Cardiac muscle cell (in vitro differentiated cells and primary cell): Measurements from ENCODE around the gene RDH16. TPM values are rescaled to one million over a fixed set of nuclear protein-coding genes. Genes with fewer than 3 reads are reported as not detected.
"Not testable (repeated sequence)": the region's sequence is repeated elsewhere in the genome, so short reads cannot be mapped to it uniquely, and the experiment has no call there.

Source experiments
- DNase-seq, 2 donors: peaks; one replicate each; pipeline versions ENCODE4 v3.0.0 to v3.0.0-alpha.2; 2010 to 2017; ENCODE audit warnings: low read depth in 1 of 2, low spot score in 1 of 2
- H3K27ac ChIP-seq: fragments of 200-600 bp; sonication (generic); 2 replicates; pipeline ENCODE4 v1.5.1; 2016
- H3K27me3 ChIP-seq: fragments of 200-600 bp; sonication (generic); 2 replicates; pipeline ENCODE4 v1.6.0; 2016; ENCODE audit warnings: control low read depth
- H3K36me3 ChIP-seq: fragments of 200-600 bp; sonication (generic); 2 replicates; pipeline ENCODE4 v1.5.1; 2016; ENCODE audit warnings: control low read depth
- H3K4me1 ChIP-seq: fragments of 200-600 bp; sonication (generic); 2 replicates; pipeline ENCODE4 v1.8.1; 2017; ENCODE audit warnings: low read depth, mild to moderate bottlenecking, mixed run types
- H3K4me3 ChIP-seq: fragments of 200-600 bp; sonication (generic); 2 replicates; pipeline ENCODE4 v1.5.1; 2016; ENCODE audit warnings: mild to moderate bottlenecking
- H3K9me3 ChIP-seq: fragments of 200-600 bp; sonication (generic); 2 replicates; pipeline ENCODE4 v1.5.1; 2017; ENCODE audit warnings: low read depth, mild to moderate bottlenecking, control low read depth
- CTCF ChIP-seq: IDR thresholded peaks from 2 replicates; pipeline ENCODE4 v1.5.1; 2012; ENCODE audit warnings: low read depth, mild to moderate bottlenecking, low read length
- polyA plus RNA-seq: library from polyadenylated mRNA; unstranded; fragments of >200 nt; fragmentation: Nextera tagmentation; extraction: Ambion mirVana; gene quantifications from 2 replicates; pipeline ENCODE4 v1.2.1, GENCODE V29; 2016
- total RNA-seq: library from RNA; depleted of rRNA; stranded (reverse); fragments of >200 nt; gene quantifications from 2 replicates; pipeline ENCODE4 v1.2.3, GENCODE V29; 2016

Gene RDH16
- total and polyA plus RNA-seq, 2 experiments from 2014 or later, result 0.92 to 2.6 TPM

GRCh38 chr12:56987011-56987410, 29.6 kb upstream of the RDH16 start:
- TF ChIP-seq CTCF, result no peak

GRCh38 chr12:56985714-56986113, 28.3 kb upstream of the RDH16 start:
- H3K27ac ChIP-seq, H3K4me3 ChIP-seq, H3K27me3 ChIP-seq, H3K36me3 ChIP-seq, H3K9me3 ChIP-seq, DNase-seq: not testable (repeated sequence)
- peaks cover 23% of the 10 kb centered on the region for H3K4me1 ChIP-seq

More at GRCh38 chr12:56987011-56987410, 29.6 kb upstream of the RDH16 start:
- Histone ChIP-seq H3K4me3 (no peak overlapping the region), H3K4me1 (peaks cover 23% of the 10 kb centered on the region), H3K36me3 (no peaks in the 10 kb centered on the region), H3K9me3 (no peaks in the 10 kb centered on the region), H3K27ac (no peak overlapping the region), H3K27me3 (no peaks in the 10 kb centered on the region)
- no peak for DNase-seq

- H3K4me3 ChIP-seq, result no peak overlapping the region
- DNase-seq, result no peak
- no peaks in the 10 kb centered on the region for H3K27me3 ChIP-seq
- no peak overlapping the region for H3K27ac ChIP-seq
- peaks cover 11% of the 10 kb centered on the region for H3K4me1 ChIP-seq
- no peaks in the 10 kb centered on the region for H3K9me3 ChIP-seq
- no peaks in the 10 kb centered on the region for H3K36me3 ChIP-seq
- TF ChIP-seq CTCF, result no peak
Measured at GRCh38 chr12:56983386-56983785, 26.0 kb upstream of the RDH16 start.

GRCh38 chr12:56982578-56983236, 25.3 kb upstream of the RDH16 start:
- not testable (repeated sequence) for H3K36me3 ChIP-seq, H3K27ac ChIP-seq, DNase-seq, H3K9me3 ChIP-seq, H3K27me3 ChIP-seq, H3K4me1 ChIP-seq, H3K4me3 ChIP-seq

- Histone ChIP-seq H3K27ac (no peak overlapping the region), H3K9me3 (no peaks in the 10 kb centered on the region), H3K4me1 (no peaks in the 10 kb centered on the region), H3K27me3 (no peaks in the 10 kb centered on the region), H3K36me3 (no peaks in the 10 kb centered on the region), H3K4me3 (no peak overlapping the region)
- no peak for TF ChIP-seq CTCF
- no peak for DNase-seq
Measured at GRCh38 chr12:56980941-56981530, 23.6 kb upstream of the RDH16 start.

- H3K4me1 ChIP-seq, result no peaks in the 10 kb centered on the region
Measured at GRCh38 chr12:56980268-56980667, 22.9 kb upstream of the RDH16 start.

More at GRCh38 chr12:56980268-56980667, 22.9 kb upstream of the RDH16 start:
- Histone ChIP-seq H3K9me3 (no peaks in the 10 kb centered on the region), H3K4me3 (no peak overlapping the region), H3K27ac (no peak overlapping the region), H3K27me3 (no peaks in the 10 kb centered on the region), H3K36me3 (no peaks in the 10 kb centered on the region)
- DNase-seq, result no peak
- no peak for TF ChIP-seq CTCF
